GM12872 (cell line): ENCODE results near the gene CACNA1A.

Experiments
- CTCF ChIP-seq: IDR thresholded peaks from 3 replicates; pipeline ENCODE4 v1.5.1; 2011; ENCODE audit warnings: low read depth, mild to moderate bottlenecking, low read length, moderate library complexity; ENCODE audit not compliant: insufficient read depth

CACNA1A gene

GRCh38 chr19:13289295-13289694 lies 217.0 kb downstream of the CACNA1A start:
- no peak for TF ChIP-seq CTCF

- no peak for TF ChIP-seq CTCF
Observed at GRCh38 chr19:13286195-13286985, 219.9 kb downstream of the CACNA1A start.

- TF ChIP-seq CTCF = no peak
Observed at GRCh38 chr19:13284929-13285928, 221.1 kb downstream of the CACNA1A start.

GRCh38 chr19:13283871-13284270 lies 222.4 kb downstream of the CACNA1A start:
- no peak for TF ChIP-seq CTCF

- no peak for TF ChIP-seq CTCF
Observed at GRCh38 chr19:13282486-13283065, 223.7 kb downstream of the CACNA1A start.

GRCh38 chr19:13281567-13282291 lies 224.6 kb downstream of the CACNA1A start:
- TF ChIP-seq CTCF = no peak
